ENCODE data around the gene GNG7.
"Not testable (repeated sequence)": the region's sequence is repeated elsewhere in the genome, so short reads cannot be mapped to it uniquely, and the experiment has no call there.

GNG7 gene

DNA sequence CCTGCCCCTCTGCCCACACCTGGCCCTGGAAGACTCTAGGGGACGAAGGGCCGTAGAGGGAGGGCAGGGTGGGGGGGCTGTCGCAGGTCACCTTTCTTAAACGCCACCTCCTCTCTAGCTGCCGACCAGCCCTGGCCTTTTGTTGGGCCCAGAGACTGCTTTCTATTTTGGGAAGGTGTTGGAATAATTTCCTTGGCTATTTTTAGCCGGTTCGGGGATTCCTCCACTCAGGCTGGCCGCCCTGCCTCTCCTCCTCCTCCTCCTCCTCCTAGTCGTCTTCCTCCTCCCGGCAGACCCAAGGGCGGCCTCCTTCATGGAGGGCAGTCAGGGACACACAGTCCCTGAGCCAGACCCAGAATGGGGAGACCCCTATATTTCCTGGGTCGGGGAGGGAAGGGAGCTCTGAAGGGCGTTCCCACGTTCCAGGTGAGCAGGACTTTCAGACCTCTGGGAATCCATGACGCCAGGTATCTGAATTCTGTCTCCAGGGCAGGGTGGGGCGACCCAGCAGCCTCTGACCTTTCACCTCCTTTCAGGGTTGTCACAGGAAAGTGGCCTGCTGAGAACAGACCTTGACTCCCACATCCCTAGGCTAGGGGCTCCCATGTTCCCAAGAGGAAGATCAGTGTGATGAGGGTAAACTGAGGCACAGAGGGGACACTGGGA is 206.7 kb downstream of the GNG7 start:
- no peak for DNase-seq

DNA sequence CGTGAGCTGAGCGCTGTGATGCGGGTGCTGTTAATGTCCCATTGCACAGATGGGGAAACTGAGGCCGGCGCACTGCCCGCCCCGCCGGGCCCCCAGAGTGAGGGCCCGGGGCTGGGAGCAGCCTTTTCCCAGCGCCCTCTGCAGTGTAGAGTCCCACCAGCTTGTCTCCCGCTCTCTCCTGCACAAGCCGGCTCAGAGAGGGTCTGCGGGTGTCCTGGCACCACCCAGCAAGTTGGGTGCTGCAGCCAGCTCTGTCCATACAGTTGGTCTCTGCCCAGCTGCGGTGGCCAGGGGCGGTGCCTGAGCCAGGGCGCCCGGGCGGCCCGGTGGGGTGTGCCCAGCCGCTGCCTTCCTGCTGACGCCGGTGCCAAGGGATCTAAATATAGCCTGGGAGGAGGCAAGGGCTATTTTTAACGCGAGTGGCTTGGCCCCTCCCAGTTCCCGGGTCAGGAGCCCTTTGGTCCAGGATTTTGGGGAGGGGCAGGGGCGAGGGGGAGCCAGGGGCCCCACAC is 207.3 kb downstream of the GNG7 start:
- DNase-seq: peak; percentile 88

DNA sequence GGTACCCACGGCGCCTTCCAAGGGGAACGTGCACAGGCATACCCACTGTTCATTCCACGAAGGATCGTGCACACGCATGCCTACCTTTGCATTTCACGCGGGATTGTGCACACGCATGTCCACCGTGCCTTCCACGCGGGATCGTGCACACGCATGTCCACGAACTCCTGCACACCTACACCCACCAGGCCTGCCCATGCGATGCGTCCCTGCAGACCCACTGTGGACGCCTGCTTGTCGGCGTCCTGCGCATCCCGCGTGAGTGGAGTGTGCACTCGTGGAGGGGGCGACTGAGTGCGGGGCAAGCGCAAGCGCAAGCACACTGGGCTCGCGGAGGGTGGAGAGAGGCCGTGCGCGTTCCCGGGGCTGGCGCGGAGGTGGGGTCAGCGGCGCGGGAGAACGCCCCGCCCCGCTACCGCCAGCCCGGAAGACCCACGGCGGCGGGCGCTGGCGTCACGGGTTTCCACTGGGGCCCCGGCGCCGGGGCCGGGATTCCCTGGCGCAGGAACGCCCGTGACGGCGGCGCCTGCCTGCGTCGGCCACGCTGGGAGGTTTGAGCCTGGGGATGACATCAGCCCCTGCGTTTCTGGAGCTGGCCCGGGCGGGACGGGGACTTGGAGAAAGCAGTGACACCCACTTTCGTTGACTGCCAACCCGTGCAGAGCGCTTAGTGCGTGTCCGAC is 207.9 kb downstream of the GNG7 start:
- DNase-seq: peak; percentile 82

DNA sequence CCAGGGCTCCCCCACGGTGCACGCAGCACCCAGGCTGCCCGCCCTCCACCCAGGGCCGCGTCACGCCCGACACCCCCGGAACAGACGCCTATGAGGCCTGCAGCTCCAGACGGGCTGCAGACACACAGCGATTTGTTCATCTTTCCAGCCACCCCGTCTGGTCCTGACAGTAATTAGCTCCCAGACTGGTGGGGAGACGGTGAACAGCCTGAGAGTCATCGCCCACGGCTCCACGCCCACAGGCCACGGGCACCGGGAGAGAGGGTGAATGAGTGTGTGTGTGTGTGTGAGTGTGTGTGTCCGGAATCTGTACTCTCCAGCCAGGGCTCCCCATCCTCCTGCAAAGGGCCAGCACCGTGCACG is 208.4 kb downstream of the GNG7 start:
- no peak for DNase-seq

DNA sequence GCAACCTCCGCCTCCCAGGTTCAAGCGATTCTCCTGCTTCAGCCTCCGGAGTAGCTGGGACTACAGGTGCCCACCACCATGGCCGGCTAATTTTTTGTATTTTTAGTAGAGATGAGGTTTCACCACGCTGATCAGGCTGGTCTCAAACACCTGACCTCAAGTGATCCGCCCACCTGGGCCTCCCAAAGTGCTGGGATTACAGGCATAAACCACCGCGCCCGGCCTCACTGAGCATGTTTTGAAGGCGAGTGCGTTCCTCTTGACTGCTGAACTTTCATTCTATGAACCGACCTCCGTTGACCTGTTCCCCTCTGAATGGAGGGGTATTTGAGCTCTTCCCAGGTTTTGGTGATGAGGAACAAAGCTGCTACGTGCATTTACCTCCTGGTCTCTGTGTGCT is 209.0 kb downstream of the GNG7 start:
- DNase-seq: not testable (repeated sequence)

DNA sequence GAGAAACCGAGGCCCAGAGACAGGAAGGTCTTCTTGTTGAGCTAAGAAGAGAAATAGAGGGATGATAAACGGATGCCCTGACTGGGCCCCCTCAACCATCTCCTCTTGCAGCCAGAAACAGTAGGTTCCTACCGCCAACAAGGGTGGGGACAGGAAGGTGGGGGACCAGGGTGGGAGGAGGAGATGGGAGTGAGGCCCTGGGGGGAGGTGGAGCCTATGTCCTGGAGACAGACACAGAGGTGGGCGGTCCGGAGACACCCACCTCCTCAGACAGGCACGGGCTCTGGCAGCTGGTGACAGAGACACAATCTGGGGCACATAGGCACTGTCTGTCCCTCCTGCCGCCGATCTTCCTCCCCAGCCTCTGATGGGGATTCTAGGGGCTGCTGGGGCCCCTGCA is 209.6 kb downstream of the GNG7 start:
- no peak for DNase-seq

DNA sequence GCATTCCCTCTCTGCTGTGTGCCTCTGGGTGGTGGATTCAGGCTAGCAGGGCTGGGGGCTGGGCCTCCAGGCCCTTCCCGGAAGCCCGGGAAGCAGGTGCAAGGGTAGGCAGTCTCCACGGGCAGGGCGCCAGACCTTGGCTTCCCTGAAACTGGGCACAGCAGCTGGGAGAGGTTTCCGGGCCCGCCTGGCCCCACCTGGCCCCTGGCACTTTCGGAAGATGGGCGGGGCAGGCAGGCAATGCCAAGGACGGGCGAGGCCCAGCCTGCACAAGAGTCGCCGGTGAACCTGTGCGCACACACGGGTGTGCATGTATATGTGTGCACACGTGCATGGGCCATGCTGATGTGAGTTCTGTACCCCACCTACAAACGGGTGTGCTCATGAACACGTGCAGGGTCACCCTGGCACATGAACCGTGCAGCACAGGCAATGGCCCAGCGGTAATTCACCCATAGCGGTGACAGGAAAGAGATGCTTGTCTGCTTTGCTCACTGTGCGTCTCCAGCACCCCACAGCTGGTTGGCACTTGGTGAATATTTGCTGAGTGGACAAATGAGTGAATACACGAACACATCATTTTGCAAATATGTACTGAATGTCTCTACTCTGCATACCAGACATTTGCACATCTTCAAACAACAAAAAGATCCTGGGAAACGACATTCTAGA is 211.2 kb downstream of the GNG7 start:
- DNase-seq: peak; percentile 56

DNA sequence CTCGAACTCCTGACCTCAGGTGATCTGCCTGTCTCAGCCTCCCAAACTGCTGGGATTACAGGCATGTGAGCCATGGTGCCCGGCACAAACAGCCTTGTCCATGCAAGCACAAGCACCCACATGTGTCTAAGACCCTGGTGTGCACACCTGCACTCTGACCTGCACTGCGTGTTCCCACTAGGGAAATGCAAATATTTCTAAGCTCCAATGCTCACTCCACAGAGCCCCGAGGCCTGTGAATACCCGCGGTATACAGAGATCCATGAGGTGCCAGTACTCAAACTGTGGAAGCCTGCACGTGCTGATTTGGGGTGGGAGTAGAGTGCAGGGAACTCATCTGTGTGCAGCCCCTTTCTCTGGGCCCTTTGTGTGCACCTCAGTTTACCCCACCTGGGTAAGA is 211.8 kb downstream of the GNG7 start:
- DNase-seq: no peak

DNA sequence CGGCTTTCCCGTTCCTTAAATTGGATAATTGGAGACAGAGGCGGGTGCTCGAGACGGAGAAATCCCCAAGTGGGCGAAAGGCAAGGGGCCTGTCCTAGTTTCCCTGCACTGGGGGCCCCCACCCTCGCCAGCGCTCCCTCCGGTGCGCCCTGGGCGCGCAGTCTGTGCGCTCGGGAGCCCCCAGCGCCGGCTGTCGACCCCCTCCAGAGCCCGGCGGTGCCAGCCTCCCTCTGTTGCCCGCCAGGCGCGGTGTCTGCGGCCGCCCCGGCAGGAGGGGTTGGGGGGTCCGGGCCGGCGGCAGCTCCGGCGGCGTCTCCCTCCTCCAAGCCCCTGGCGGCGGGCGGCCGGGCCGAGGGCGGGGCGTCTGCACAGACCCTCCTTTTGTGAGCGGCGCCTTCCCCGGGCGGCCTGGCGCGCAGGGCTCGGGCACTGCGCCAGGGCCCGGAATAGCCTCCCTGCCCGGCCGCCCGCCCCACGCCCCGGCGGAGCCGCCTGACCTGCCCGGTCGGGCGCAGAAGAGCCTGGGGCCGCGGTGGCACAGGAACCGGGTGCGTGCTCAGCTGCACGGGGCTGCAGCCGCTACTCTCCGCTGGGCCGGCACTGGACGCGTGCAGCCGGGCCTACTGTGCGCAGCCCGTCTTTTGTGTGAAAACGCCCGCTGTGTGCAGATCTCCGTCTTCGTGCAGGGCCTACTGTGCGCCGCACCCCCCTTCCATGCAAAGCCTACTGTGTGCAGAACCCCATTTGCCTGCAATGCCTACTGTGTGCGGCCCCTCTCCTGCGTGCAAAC is 213.4 kb downstream of the GNG7 start:
- DNase-seq: peak; percentile 77

DNA sequence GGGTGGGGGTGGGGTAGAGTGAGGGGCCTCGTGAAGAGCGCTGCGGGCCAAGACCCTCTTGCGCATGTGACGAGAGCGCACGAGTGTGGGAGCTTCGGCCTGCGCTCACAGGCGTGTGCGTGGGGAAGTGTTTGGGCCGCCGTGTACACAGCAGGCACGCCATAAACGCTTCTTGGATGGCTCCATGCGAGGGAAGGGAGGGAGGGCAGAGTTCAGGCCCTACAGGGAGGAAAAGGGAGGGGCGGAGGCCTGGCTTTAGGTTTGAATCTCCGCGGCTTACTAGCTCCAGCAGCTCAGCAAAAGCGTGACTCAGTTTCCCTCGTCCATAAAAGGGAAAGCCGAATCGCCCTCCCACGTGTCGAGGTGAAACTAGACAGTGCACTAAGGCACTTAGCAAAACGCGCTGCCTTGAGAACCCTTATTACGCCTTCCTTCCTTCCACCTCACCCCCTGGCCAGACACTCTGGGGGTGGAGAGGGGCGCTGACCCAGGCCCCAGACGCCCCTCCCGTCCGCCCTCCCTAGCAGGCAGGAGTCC is 214.0 kb downstream of the GNG7 start:
- DNase-seq: no peak

DNA sequence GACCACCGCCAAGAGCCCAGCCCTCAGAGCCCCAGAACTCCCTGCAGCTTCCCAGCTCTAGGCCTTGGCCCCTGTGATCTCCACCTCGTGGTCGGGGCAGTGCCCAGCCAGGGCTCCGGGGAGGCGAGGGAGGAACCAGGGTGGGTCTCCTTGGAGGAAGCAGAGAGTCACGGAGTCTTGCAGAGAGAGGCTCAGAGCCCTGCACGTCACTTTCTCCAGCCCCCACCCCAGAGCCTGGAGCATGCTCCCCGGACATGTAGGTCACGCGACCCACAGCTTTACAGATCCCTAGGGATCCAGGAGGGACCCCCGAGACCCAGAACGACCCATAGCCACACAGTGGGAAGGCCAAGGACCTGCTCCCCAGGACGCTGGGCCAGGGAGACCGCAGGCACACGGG is 214.7 kb downstream of the GNG7 start:
- no peak for DNase-seq

DNA sequence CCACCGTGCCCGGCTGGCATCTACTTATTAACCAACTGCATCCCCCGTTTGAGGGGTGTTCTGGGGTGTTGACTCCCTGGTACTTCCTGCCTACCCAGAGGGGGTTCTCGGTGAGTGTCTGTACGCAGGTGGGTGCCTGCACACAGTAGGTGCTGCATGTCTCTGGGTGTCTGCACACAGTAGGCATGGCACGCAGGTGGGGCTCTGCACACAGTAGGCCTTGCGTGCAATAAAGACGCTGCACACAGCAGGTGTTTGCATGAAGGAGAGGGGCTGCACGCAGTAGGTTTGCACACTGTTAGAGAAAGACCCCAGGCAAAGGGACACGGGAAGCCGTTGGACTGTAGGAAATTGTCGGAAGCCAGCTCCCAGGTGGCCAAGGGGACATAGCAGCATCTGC is 215.4 kb downstream of the GNG7 start:
- no peak for DNase-seq

DNA sequence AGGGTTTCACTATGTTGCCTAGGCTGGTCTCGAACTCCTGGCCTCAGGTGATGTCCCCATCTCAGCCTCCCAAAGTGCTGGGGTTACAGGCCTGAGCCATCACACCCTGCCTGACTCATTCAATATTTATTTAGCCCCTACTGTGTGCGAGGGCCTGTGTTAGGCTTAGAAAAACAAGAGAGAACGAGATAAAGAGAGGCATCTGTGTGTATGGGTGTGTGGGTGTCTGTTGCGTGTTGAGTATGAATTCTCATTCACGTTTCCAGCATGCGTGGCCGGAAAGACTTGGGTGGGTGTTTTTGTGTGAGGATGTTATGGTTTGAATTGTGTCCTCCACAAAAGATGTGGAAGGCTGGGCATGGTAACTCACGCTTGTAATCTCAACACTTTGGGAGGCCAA is 217.1 kb downstream of the GNG7 start:
- no peak for DNase-seq

DNA sequence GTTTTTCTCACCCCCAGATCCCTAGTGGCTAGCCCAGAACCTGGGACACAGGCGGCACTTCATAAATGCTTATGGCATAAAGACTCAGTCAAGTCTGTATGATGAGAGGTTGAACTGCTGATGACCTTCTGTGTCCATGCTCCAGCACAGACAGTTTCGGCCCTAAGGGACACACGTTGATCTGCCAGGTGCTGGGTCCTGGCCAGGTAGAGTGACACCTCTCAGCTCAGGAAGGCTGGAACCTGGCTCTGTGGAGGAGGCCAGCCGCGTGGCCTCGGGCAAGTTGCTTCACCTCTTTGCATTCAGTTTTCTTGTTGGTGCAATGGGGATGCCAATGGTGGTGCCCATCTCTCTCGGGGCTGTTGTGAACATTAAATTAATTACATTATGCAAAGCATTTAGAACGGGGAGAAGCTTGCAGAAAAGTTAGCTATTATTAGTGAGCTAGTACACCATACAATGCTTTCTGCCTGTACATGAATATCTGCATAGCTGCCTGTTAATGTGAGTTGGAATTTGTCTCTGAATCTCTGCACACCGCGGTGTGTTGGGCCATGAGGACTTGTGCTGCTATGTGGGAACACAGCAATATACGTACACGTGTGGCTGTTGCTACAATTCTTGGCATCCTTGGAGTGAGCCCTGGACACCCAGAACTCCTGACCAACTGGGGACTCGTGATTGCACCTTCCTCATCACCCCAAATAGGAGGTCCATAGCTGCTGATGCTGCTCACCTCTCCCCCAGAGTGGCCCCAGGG is 218.1 kb downstream of the GNG7 start:
- DNase-seq: no peak

DNA sequence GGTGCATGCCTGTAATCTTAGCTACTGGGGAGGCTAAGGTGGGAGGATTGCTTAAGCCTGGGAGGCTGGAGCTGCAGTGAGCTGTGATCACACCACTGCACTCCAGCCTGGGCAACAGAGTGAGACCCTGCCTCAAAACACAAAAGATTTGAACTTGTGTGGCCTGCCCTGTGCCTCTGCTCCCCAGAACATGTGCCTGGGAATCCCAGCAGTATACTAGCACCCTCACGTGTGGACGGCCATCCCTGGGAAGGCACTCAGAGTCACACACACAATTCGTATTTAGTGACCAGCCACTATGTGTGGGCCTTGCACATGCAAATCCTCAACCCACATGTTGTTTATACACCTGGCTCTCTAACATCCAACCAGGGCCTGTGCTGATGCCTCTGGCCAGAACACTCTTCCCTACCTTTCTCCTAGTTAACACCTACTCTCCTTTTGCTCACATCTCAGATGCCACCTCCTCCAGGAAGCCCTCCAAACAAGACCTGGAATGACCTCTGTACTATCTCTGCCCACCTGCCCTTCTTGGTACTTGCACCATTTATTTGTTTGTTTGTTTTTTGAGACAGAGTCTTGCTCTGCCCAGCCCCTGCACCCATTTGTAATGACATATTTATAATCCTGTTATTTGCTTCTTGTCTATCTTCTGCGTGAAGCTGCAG is 218.9 kb downstream of the GNG7 start:
- DNase-seq: no peak

DNA sequence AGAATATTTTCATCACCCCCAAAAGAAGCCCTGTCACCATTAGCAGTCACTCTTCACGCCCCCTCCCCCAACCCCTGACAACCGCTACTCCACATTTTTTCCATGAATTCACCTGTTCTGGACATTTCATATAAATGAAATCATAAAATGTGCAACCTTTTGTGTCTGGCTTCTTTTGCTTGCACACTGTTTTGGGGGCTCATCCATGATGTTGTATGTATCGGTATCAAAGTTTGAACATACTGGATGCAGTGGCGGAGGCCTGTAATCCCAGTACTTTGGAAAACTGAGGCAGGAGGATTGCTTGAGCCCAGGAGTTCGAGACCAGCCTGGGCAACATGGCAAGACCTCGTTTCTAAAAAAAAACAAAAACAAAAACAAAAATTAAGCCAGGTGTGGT is 219.4 kb downstream of the GNG7 start:
- no peak for DNase-seq

DNA sequence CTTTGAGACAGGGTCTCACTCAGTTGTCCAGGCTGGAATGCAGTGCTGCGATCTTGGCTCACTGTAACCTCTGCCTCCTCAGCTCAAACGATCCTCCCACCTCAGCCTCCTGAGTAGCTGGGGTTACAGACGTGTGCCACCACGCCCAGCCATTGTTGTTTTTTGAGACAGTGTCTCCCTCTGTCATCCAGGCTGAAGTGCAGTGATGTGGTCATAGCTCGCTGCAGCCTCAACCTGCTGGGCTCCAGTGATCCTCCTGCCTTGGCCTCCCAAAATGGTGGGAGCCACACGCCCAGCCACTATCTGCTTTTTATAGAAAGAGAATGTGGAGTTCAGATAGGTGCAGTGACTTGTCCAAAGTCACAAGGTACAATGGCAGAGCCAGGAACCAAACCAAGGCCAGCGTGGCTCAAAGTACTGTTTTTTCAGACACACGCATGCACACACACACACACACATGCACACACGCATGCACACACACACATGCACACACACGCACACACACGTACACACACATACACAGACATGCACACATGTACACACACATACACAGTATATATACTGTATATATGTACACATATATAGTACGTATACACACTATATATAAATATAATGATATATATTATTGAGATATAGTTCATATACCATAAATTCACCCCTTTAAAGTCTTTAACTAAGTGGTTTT is 220.0 kb downstream of the GNG7 start:
- DNase-seq: no peak

DNA sequence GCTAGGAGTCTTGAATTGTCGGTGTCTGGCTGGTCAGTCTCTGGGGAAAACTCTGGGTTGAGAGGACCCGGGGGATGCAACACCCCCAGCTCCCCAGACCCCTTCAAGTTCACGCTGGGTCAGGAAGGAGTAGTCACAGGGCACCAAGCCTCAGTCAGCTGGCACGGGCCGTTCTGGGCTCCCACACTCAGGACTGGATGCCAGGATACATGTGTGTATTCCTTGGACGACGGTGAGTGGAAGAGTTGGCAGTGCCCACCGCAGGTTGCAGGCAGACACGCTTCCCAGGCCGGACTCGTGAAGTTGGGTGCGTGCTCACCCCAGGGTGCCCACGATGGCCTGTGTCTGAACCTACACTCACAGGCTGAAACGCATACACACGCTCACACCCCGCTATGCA is 221.0 kb downstream of the GNG7 start:
- no peak for DNase-seq

DNA sequence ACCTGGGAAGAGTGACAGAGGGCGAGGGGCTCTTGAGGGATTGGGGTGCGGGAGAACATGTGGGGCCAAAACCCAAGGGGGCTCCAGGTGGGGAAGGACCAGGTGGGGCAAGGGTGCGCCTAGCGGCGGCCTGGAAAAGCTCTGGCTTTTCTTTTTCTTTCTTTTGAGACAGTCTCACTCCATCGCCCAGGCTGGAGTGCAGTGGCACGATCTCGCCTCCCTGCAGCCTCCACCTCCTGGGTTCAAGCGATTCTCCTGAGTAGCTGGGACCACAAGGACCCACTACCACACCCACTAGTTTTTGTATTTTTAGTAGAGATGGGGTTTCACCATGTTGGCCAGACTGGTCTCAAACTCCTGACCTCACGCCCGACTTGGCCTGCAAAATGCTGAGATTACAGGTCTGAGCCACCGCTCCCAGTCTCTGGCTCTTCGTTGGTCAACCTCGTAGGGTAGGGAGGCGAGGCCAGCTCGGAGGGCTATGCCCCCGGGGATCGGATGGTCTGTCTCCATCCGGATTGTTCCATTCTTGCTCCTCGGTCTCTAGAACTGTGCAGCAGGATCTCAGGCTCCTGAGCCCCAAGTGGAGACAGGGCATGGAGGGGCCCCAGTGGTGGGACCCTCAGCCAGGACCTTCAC is 222.8 kb downstream of the GNG7 start:
- DNase-seq: peak; percentile 58

DNA sequence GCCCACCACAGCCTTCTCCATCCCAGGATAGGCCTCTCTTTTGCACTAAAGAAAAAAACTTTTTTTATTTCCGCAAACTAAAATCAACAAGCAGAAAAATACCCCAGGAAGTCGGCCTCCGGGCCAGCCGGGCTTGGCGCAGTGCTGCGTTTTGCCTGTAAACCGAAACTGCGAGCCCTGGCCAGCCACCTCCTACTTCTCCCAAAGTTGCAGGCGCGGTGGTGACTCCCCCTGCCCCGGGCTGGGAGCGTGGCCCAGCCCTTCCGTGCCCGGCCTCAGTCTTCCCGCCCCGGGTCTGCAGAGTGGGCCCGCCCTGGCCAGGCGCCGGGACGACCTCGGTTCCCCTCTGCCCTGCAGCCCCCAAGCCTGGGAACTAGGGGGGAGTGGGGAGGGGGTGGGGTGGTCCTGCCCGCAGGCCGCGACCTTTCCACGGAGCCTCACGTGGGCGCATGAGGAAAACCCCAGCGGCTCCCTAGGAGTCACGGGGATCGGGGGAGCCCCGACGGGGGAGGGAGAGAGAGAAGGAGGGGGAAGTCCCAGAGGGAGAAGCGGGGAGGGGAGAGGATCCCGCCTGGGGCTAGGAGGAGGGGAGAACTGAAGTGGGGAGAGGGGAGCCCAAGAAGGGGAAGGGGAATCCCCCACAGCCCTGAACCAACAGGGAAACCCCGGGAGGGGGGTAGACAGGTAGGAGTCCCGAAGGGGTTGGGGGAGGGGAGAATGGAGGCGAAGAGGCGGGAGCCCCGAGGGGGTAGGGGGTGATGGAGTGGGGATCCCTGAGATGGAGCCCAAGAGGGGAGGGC is 223.5 kb downstream of the GNG7 start:
- DNase-seq: peak; percentile 87
